GM12874 (cell line): ENCODE results near the gene CTU2.

ENCODE experiments used
- CTCF ChIP-seq: IDR thresholded peaks from 2 replicates; pipeline ENCODE4 v1.5.1; 2011; ENCODE audit warnings: low read depth, mild to moderate bottlenecking, control low read depth, low read length, moderate library complexity; ENCODE audit not compliant: insufficient read depth

Gene CTU2

DNA sequence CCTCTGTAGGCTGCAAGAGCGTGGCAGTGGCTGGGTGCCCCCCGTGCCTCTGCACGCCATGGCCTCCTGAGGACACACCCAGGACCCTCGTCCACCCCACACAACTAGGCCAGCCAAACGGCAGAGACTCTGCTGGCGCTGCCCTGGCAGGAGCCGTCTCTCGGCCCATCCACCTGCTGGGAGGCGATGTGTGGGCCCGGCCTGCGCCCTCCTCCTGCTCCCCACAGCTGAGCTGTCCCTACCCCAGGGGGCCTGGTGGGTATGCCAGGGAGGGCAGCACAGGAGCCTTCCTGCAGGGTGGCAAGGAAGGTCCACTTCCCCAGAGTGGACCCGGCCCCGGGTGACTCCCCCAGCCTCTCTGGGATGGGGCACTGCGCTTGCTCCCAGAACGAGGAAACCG lies 7.1 kb upstream of the CTU2 start:
- TF ChIP-seq CTCF: no peak

GRCh38 chr16:88700322-88700635 lies 6.0 kb upstream of the CTU2 start:
- no peak for TF ChIP-seq CTCF

DNA sequence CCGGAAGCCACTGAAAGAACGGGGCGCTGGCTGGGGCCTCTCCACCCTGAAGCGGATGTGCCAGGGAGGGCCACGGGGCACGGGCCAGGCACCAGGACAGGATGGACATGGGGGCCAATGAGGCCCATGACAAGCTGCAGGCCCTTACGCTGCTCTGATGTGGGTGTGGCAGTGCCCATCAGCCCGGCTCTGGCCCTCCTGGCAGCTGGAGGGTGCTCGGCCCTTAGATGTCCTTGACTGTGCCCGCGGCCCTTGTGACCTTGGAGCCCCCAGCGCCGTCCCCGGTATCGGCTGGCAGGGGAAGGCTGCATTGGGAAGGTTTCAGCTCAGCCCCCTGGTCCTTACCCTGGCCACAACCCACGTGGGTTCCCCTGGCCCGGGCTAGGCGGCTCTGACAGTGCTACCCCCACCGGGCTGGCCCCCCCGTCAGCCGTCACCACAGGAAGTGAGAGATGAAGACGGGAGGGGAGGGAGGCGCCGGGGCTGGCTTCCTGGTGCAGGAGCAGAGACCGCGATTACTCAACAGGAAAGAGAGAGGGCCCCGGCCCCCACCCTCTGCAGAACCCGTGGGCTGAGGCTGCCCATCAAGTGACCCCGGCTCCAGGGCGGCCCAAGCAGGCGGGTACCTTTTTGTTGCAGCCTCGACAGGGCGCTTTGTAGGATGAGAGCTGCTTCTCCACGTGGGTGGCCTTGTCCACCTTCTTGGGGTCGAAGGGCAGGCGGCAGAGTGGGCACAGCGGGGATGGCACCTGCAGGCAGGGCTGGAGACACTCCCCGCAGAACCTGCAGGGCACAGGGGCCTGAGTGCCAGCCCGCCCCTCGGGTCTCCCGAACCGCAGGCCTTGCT lies 5.4 kb upstream of the CTU2 start:
- no peak for TF ChIP-seq CTCF

GRCh38 chr16:88701581-88702370 lies 4.5 kb upstream of the CTU2 start:
- TF ChIP-seq CTCF: no peak

DNA sequence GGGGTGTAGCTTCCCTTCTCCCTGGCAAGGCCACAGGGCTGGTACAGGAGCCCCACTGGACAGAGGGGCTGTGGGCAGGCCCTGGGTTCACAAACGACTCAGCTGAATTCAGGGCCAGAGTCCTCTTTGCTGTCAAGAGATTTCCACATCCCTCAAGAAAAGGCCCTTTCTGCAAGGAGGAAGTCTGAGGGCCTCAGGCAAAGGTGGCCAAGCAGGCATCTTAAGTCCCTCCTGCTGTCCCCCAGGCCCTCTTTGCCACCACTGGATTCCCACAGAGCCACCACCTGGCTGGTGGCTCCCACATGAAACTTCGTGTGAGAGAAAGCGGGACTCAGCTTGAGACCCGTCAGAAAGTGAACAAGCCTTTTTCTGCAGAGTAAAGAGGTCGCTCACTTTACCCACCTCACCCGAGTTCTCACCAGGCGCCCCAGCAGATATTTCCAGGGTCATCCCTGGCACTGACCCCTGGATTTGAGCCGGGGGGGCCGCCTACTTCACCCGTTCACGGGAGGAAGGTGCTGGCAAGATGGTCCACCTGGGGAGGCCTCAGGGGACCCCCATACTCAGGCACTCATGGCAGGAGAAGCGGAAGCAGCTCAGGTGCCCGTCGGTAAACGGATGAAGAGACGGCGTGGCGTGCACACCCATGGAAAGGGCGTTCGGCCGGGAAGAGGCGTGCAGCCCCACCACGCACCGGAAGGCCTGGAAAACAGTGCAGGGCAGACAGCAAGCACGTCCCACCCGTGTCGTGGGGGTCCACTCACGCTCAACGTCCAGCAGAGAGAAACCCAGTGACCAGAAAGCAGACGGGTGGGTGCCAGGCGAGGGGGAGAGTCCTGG lies 3.7 kb upstream of the CTU2 start:
- no peak for TF ChIP-seq CTCF

- no peak for TF ChIP-seq CTCF
These were observed 2.6 kb upstream of the CTU2 start for GRCh38 chr16:88703486-88704309.
